GM12872 (cell line): Measurements from ENCODE around the gene TSPAN4.

Experiments
- CTCF ChIP-seq: IDR thresholded peaks from 3 replicates; pipeline ENCODE4 v1.5.1; 2011; ENCODE audit warnings: low read depth, mild to moderate bottlenecking, low read length, moderate library complexity; ENCODE audit not compliant: insufficient read depth

Gene TSPAN4

GRCh38 chr11:877565-877964 is 34.9 kb downstream of the TSPAN4 start:
- TF ChIP-seq CTCF, result no peak

- no peak for TF ChIP-seq CTCF
Observed at GRCh38 chr11:880447-880846, 37.8 kb downstream of the TSPAN4 start.

GRCh38 chr11:882596-882995 is 39.9 kb downstream of the TSPAN4 start:
- no peak for TF ChIP-seq CTCF

- no peak for TF ChIP-seq CTCF
Observed at GRCh38 chr11:883527-883926, 40.9 kb downstream of the TSPAN4 start.

- no peak for TF ChIP-seq CTCF
Observed at GRCh38 chr11:884578-885070, 42.0 kb downstream of the TSPAN4 start.

- TF ChIP-seq CTCF, result no peak
Observed at GRCh38 chr11:886568-886967, 43.9 kb downstream of the TSPAN4 start.

GRCh38 chr11:887589-887988 is 44.9 kb downstream of the TSPAN4 start:
- no peak for TF ChIP-seq CTCF
